ENCODE results near the gene INKA2. TPM values are rescaled to one million over a fixed set of nuclear protein-coding genes. Genes with fewer than 3 reads are reported as not detected.

INKA2 gene
- total and polyA plus RNA-seq, 2 experiments from 2014 or later: 3.7 to 8.4 TPM

DNA sequence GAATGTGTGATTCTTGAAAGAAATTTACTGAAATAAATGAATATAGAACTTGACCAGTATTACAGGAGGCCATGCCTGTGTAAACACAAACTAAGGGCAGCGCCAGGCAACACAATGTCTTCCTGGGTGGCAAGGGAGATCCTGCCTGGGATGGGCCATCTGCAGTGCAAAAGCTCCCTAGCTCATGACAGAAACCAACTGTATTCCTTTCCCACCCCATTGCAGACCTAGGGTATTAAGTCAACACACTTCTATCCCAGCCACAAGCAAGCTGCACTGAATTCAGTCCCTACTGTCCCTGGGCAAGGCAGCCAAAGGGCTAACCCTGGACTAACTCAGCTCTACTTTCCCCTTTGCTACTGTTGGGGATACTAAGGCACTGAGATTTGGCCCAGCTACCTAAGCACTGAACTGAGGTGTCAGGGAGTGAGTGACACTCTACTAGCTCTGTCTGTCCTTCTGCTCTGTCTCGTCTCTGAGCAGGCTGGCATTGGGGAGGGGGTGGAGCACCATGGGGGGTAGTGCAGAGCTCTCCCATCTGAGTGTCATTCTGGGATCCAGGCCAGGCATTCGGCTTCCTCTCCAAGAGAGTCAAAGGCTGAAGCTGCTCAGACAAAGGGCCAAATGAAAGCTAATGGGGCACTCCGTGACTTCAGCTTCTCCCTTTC lies 2.5 kb downstream of the INKA2 start:
- Histone ChIP-seq H2AFZ (no peak overlapping the region), H3K79me2 (replicated peaks; ENCODE audit: insufficient read depth) (peaks cover 38% of the 10 kb centered on the region), H3F3A (replicated peaks; ENCODE audit: low read depth) (peaks cover 29% of the 10 kb centered on the region), H4K20me1 (replicated peaks; ENCODE audit: insufficient read depth) (peaks cover 12% of the 10 kb centered on the region; the same call in 1 of the 2 replicates), H3K9me2 (ENCODE audit: insufficient read depth) (no peaks in the 10 kb centered on the region), H3K36me3 (ENCODE audit: insufficient read depth) (no peaks in the 10 kb centered on the region), H3K27ac (ENCODE audit: low read depth) (peak overlapping the region; percentile 55; the same call in 1 of the 2 replicates), H3K4me1 (ENCODE audit: insufficient read depth) (peaks cover 45% of the 10 kb centered on the region), H3K27me3 (ENCODE audit: insufficient read depth) (peaks cover 12% of the 10 kb centered on the region), H3K4me3 (peak overlapping the region; percentile 95), H3K4me2 (peak overlapping the region; percentile 95)
- Mint-ChIP-seq H3K4me3 (no peak overlapping the region; the same call in 2 of the 3 replicates), H3K4me1 (peaks cover 13% of the 10 kb centered on the region), H3K36me3 (ENCODE audit: low read depth) (peaks cover 7% of the 10 kb centered on the region; the same call in 1 of the 3 replicates), H3K27me3 (ENCODE audit: insufficient read depth, low read depth, poor library complexity) (peaks cover 21% of the 10 kb centered on the region), H3K27ac (no peak overlapping the region), H3K9me3 (no peaks in the 10 kb centered on the region; the same call in 1 of the 3 replicates)
- ATAC-seq (no peak), DNase-seq (ENCODE audit: low spot score) (no peak)
- TF ChIP-seq ZNF331 (CRISPR knock-in tag; IDR thresholded peaks at IDR 0.05; ENCODE audit: low read depth): no peak
- TF ChIP-seq JUNB (IDR thresholded peaks at IDR 0.05; ENCODE audit: unreplicated experiment): no peak
- no peak for TF ChIP-seq POLR2AphosphoS5 (IDR thresholded peaks at IDR 0.05; ENCODE audit: low read depth)
- no peak for TF ChIP-seq STAT1 (IDR thresholded peaks at IDR 0.05; ENCODE audit: unreplicated experiment)
- no peak for TF ChIP-seq CREB1 (CRISPR knock-in tag; IDR thresholded peaks at IDR 0.05; ENCODE audit: low read depth)
- TF ChIP-seq, protein P1, sequence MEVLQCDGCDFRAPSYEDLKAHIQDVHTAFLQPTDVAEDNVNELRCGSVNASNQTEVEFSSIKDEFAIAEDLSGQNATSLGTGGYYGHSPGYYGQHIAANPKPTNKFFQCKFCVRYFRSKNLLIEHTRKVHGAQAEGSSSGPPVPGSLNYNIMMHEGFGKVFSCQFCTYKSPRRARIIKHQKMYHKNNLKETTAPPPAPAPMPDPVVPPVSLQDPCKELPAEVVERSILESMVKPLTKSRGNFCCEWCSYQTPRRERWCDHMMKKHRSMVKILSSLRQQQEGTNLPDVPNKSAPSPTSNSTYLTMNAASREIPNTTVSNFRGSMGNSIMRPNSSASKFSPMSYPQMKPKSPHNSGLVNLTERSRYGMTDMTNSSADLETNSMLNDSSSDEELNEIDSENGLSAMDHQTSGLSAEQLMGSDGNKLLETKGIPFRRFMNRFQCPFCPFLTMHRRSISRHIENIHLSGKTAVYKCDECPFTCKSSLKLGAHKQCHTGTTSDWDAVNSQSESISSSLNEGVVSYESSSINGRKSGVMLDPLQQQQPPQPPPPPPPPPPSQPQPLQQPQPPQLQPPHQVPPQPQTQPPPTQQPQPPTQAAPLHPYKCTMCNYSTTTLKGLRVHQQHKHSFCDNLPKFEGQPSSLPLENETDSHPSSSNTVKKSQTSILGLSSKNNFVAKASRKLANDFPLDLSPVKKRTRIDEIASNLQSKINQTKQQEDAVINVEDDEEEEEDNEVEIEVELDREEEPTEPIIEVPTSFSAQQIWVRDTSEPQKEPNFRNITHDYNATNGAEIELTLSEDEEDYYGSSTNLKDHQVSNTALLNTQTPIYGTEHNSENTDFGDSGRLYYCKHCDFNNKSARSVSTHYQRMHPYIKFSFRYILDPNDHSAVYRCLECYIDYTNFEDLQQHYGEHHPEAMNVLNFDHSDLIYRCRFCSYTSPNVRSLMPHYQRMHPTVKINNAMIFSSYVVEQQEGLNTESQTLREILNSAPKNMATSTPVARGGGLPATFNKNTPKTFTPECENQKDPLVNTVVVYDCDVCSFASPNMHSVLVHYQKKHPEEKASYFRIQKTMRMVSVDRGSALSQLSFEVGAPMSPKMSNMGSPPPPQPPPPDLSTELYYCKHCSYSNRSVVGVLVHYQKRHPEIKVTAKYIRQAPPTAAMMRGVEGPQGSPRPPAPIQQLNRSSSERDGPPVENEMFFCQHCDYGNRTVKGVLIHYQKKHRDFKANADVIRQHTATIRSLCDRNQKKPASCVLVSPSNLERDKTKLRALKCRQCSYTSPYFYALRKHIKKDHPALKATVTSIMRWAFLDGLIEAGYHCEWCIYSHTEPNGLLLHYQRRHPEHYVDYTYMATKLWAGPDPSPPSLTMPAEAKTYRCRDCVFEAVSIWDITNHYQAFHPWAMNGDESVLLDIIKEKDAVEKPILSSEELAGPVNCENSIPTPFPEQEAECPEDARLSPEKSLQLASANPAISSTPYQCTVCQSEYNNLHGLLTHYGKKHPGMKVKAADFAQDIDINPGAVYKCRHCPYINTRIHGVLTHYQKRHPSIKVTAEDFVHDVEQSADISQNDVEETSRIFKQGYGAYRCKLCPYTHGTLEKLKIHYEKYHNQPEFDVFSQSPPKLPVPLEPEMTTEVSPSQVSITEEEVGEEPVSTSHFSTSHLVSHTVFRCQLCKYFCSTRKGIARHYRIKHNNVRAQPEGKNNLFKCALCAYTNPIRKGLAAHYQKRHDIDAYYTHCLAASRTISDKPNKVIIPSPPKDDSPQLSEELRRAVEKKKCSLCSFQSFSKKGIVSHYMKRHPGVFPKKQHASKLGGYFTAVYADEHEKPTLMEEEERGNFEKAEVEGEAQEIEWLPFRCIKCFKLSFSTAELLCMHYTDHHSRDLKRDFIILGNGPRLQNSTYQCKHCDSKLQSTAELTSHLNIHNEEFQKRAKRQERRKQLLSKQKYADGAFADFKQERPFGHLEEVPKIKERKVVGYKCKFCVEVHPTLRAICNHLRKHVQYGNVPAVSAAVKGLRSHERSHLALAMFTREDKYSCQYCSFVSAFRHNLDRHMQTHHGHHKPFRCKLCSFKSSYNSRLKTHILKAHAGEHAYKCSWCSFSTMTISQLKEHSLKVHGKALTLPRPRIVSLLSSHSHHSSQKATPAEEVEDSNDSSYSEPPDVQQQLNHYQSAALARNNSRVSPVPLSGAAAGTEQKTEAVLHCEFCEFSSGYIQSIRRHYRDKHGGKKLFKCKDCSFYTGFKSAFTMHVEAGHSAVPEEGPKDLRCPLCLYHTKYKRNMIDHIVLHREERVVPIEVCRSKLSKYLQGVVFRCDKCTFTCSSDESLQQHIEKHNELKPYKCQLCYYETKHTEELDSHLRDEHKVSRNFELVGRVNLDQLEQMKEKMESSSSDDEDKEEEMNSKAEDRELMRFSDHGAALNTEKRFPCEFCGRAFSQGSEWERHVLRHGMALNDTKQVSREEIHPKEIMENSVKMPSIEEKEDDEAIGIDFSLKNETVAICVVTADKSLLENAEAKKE (CRISPR knock-in tag; IDR thresholded peaks at IDR 0.05): no peak
- TF ChIP-seq EZH2phosphoT487 (IDR thresholded peaks at IDR 0.05; ENCODE audit: unreplicated experiment): no peak
- TF ChIP-seq, protein P2, sequence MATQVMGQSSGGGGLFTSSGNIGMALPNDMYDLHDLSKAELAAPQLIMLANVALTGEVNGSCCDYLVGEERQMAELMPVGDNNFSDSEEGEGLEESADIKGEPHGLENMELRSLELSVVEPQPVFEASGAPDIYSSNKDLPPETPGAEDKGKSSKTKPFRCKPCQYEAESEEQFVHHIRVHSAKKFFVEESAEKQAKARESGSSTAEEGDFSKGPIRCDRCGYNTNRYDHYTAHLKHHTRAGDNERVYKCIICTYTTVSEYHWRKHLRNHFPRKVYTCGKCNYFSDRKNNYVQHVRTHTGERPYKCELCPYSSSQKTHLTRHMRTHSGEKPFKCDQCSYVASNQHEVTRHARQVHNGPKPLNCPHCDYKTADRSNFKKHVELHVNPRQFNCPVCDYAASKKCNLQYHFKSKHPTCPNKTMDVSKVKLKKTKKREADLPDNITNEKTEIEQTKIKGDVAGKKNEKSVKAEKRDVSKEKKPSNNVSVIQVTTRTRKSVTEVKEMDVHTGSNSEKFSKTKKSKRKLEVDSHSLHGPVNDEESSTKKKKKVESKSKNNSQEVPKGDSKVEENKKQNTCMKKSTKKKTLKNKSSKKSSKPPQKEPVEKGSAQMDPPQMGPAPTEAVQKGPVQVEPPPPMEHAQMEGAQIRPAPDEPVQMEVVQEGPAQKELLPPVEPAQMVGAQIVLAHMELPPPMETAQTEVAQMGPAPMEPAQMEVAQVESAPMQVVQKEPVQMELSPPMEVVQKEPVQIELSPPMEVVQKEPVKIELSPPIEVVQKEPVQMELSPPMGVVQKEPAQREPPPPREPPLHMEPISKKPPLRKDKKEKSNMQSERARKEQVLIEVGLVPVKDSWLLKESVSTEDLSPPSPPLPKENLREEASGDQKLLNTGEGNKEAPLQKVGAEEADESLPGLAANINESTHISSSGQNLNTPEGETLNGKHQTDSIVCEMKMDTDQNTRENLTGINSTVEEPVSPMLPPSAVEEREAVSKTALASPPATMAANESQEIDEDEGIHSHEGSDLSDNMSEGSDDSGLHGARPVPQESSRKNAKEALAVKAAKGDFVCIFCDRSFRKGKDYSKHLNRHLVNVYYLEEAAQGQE (IDR thresholded peaks at IDR 0.05; ENCODE audit: unreplicated experiment): no peak
- TF ChIP-seq, protein P3, sequence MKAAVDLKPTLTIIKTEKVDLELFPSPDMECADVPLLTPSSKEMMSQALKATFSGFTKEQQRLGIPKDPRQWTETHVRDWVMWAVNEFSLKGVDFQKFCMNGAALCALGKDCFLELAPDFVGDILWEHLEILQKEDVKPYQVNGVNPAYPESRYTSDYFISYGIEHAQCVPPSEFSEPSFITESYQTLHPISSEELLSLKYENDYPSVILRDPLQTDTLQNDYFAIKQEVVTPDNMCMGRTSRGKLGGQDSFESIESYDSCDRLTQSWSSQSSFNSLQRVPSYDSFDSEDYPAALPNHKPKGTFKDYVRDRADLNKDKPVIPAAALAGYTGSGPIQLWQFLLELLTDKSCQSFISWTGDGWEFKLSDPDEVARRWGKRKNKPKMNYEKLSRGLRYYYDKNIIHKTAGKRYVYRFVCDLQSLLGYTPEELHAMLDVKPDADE (IDR thresholded peaks at IDR 0.05): no peak
- TF ChIP-seq EZH2 (IDR thresholded peaks at IDR 0.05; ENCODE audit: low read depth, unreplicated experiment): no peak
- no peak for TF ChIP-seq NANOG (IDR thresholded peaks at IDR 0.05; ENCODE audit: borderline replicate concordance)
- TF ChIP-seq, protein P4, sequence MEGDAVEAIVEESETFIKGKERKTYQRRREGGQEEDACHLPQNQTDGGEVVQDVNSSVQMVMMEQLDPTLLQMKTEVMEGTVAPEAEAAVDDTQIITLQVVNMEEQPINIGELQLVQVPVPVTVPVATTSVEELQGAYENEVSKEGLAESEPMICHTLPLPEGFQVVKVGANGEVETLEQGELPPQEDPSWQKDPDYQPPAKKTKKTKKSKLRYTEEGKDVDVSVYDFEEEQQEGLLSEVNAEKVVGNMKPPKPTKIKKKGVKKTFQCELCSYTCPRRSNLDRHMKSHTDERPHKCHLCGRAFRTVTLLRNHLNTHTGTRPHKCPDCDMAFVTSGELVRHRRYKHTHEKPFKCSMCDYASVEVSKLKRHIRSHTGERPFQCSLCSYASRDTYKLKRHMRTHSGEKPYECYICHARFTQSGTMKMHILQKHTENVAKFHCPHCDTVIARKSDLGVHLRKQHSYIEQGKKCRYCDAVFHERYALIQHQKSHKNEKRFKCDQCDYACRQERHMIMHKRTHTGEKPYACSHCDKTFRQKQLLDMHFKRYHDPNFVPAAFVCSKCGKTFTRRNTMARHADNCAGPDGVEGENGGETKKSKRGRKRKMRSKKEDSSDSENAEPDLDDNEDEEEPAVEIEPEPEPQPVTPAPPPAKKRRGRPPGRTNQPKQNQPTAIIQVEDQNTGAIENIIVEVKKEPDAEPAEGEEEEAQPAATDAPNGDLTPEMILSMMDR (conservative IDR thresholded peaks at IDR 0.05; ENCODE audit: low read depth in 2 of 2): no peak
- no peak for TF ChIP-seq ZNF114 (CRISPR knock-in tag; IDR thresholded peaks at IDR 0.05)
